K562 (cell line): ENCODE measurements around the gene LUC7L. TPM values are rescaled to one million over a fixed set of nuclear protein-coding genes. Genes with fewer than 3 reads are reported as not detected.

Experiments used
- CAMTA2 ChIP-seq: fragments of 250-450 bp; sonication (Bioruptor Pico); conservative IDR thresholded peaks from 2 replicates; pipeline ENCODE4 v1.5.1; 2022
- CCNT2 ChIP-seq: IDR thresholded peaks from 2 replicates; pipeline ENCODE4 v1.6.1; 2011; ENCODE audit warnings: borderline replicate concordance, low read depth, mild to moderate bottlenecking, moderate library complexity, mixed read lengths, low read length; ENCODE audit not compliant: insufficient read length; ENCODE audit errors: extremely low read depth
- CXXC5 ChIP-seq: fragments of 250-450 bp; sonication (Bioruptor Pico); IDR thresholded peaks from 2 replicates; pipeline ENCODE4 v1.8.0; 2022; ENCODE audit warnings: inconsistent platforms, mild to moderate bottlenecking, moderate library complexity
- E2F4 ChIP-seq: sonication (generic); formaldehyde crosslinking; IDR thresholded peaks from 2 replicates; pipeline ENCODE4 v1.8.0; 2022; ENCODE audit warnings: mild to moderate bottlenecking, low read depth, missing genetic modification reagents
- EP400 ChIP-seq: fragments of 450-650 bp; IDR thresholded peaks from 2 replicates; pipeline ENCODE4 v1.6.1; 2017; ENCODE audit warnings: antibody characterized with exemption, mild to moderate bottlenecking, moderate library complexity
- FOSL1 ChIP-seq: fragments of 200-800 bp; sonication (Bioruptor generic); conservative IDR thresholded peaks from 2 replicates; pipeline ENCODE4 v1.6.1; 2016; ENCODE audit warnings: missing genetic modification characterization, missing compliant biosample characterization
- NCOA2 ChIP-seq, 2 experiments: fragments of 450-650 bp; IDR thresholded peaks; 2 replicates each; pipeline ENCODE4 v1.6.1; 2018; ENCODE audit warnings: mild to moderate bottlenecking in 2 of 2, moderate library complexity in 1 of 2; ENCODE audit not compliant: partially characterized antibody in 2 of 2
- NEUROD1 ChIP-seq: fragments of 150-350 bp; IDR thresholded peaks from 2 replicates; pipeline ENCODE4 v1.6.1; 2014; ENCODE audit warnings: borderline replicate concordance, low read length, low read depth; ENCODE audit not compliant: partially characterized antibody
- PHB ChIP-seq: fragments of 250-450 bp; sonication (Bioruptor Pico); IDR thresholded peaks from 2 replicates; pipeline ENCODE4 v1.5.0; 2021
- SMARCA4 ChIP-seq: fragments of 450-650 bp; IDR thresholded peaks from 2 replicates; pipeline ENCODE4 v1.6.1; 2016
- SRF ChIP-seq, 2 experiments: fragments of 250-450, 450-650 bp in 1 of 2; sonication (Bioruptor Pico) in 1 of 2; sonication (generic) in 1 of 2; formaldehyde crosslinking; IDR thresholded peaks; 2 replicates each; pipeline versions ENCODE4 v1.5.0 to v1.5.1; 2020 to 2022; ENCODE audit warnings: mild to moderate bottlenecking in 1 of 2, missing genetic modification reagents in 1 of 2
- ZFX ChIP-seq: sonication (generic); formaldehyde crosslinking; IDR thresholded peaks from 2 replicates; pipeline ENCODE4 v1.8.0; 2022; ENCODE audit warnings: mild to moderate bottlenecking, missing genetic modification reagents, moderate library complexity
- ZNF121 ChIP-seq: sonication (generic); formaldehyde crosslinking; conservative IDR thresholded peaks from 2 replicates; pipeline ENCODE4 v1.8.0; 2022; ENCODE audit warnings: missing genetic modification reagents
- ZNF217 ChIP-seq: sonication (generic); formaldehyde crosslinking; IDR thresholded peaks from 2 replicates; pipeline ENCODE4 v1.8.0; 2022; ENCODE audit warnings: mild to moderate bottlenecking, missing genetic modification reagents
- ZNF561 ChIP-seq: fragments of 450-650 bp; formaldehyde crosslinking; conservative IDR thresholded peaks from 2 replicates; pipeline ENCODE4 v1.4.0; 2020; ENCODE audit warnings: mild to moderate bottlenecking, moderate library complexity
- ZNF830 ChIP-seq: fragments of 250-450 bp; sonication (Bioruptor Pico); IDR thresholded peaks from 2 replicates; pipeline ENCODE4 v1.5.0; 2021; ENCODE audit warnings: mild to moderate bottlenecking
- polyA plus RNA-seq, 8 experiments: library from polyadenylated mRNA; depleted of rRNA in 4 of 8; stranded (reverse) in 5 of 8; unstranded in 3 of 8; fragments of >200 nt; fragmentation: Nextera tagmentation in 2 of 8; fragmentation: Illumina TruSeq in 1 of 8; extraction: Ambion mirVana in 2 of 8; extraction: Trizol in 1 of 8; gene quantifications; 2 replicates each; pipeline versions ENCODE4 v1.2.1 to v1.2.3, GENCODE V29; 2011 to 2014; ENCODE audit warnings: inconsistent platforms in 1 of 8, missing spikeins in 1 of 8
- total RNA-seq, 7 experiments: library from RNA; depleted of rRNA in 6 of 7; stranded (reverse); fragments of >200 nt in 6 of 7; fragmentation: Illumina TruSeq in 2 of 7; extraction: Trizol in 2 of 7; gene quantifications; 2 replicates each; pipeline versions ENCODE4 v1.2.1 to v1.2.3, GENCODE V29; 2011 to 2021; ENCODE audit warnings: low replicate concordance in 1 of 7
- TF ChIP-seq, protein P1 (sequence below): fragments of 250-450 bp; sonication (Bioruptor Pico); IDR thresholded peaks from 2 replicates; pipeline ENCODE4 v1.4.0; 2020; ENCODE audit warnings: mild to moderate bottlenecking, moderate library complexity
- TF ChIP-seq, protein P2 (sequence below): sonication (generic); formaldehyde crosslinking; IDR thresholded peaks from 2 replicates; pipeline ENCODE4 v1.9.0; 2022; ENCODE audit warnings: mild to moderate bottlenecking, missing genetic modification reagents
- TF ChIP-seq, protein P3 (sequence below), 2 experiments: IDR thresholded peaks; 2 replicates each; pipeline ENCODE4 v1.6.1; 2012; ENCODE audit warnings: improper control_type of control experiment in 2 of 2, low read depth in 2 of 2, low read length in 2 of 2, borderline replicate concordance in 1 of 2
- TF ChIP-seq, protein P4 (sequence below), 2 experiments: fragments of 450-650 bp in 1 of 2; sonication (generic) in 1 of 2; formaldehyde crosslinking; conservative IDR thresholded peaks; 2 replicates each; pipeline versions ENCODE4 v1.4.0 to v1.8.1; 2020 to 2022; ENCODE audit warnings: mild to moderate bottlenecking in 1 of 2, missing genetic modification reagents in 1 of 2

LUC7L gene
- total and polyA plus RNA-seq, 9 of the 15 experiments (the other 6 are each of a cell fraction or from before 2014, with no cell fraction given), result 1.7 to 93.3 (median 59.5) TPM

- TF ChIP-seq, protein P1, sequence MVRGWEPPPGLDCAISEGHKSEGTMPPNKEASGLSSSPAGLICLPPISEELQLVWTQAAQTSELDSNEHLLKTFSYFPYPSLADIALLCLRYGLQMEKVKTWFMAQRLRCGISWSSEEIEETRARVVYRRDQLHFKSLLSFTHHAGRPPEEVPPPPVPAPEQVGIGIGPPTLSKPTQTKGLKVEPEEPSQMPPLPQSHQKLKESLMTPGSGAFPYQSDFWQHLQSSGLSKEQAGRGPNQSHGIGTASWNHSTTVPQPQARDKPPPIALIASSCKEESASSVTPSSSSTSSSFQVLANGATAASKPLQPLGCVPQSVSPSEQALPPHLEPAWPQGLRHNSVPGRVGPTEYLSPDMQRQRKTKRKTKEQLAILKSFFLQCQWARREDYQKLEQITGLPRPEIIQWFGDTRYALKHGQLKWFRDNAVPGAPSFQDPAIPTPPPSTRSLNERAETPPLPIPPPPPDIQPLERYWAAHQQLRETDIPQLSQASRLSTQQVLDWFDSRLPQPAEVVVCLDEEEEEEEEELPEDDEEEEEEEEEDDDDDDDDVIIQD (CRISPR knock-in tag), result no peak
- TF ChIP-seq PHB (CRISPR knock-in tag) (peak; percentile 39; the same call in 1 of the 2 replicates), SRF (CRISPR knock-in tag; IDR thresholded peaks at IDR 0.05) (peak in 1 of 2 experiments; percentile 77; a peak in 2 of 4 replicates), SMARCA4 (no peak; the same call in 1 of the 2 replicates), CCNT2 (peak; percentile 85), ZNF830 (CRISPR knock-in tag) (0 out of 2 replicates have a peak, but pooled peaks have one; percentile 80), EP400 (peak; percentile 88; the same call in 1 of the 2 replicates), ZNF217 (peak; percentile 98), ZNF561 (CRISPR knock-in tag) (no peak), ZFX (peak; percentile 93), CAMTA2 (CRISPR knock-in tag) (0 out of 2 replicates have a peak, but pooled peaks have one; percentile 21), E2F4 (CRISPR knock-in tag) (peak; percentile 87), NCOA2 (IDR thresholded peaks at IDR 0.05; ENCODE audit: partially characterized antibody in 2 of 2) (no peak), CXXC5 (peak; percentile 99), NEUROD1 (peak; percentile 44), FOSL1 (tag) (peak; percentile 60), ZNF121 (CRISPR knock-in tag) (peak; percentile 77)
- TF ChIP-seq, protein P2, sequence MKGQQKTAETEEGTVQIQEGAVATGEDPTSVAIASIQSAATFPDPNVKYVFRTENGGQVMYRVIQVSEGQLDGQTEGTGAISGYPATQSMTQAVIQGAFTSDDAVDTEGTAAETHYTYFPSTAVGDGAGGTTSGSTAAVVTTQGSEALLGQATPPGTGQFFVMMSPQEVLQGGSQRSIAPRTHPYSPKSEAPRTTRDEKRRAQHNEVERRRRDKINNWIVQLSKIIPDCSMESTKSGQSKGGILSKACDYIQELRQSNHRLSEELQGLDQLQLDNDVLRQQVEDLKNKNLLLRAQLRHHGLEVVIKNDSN (CRISPR knock-in tag), result peak; percentile 62; the same call in 1 of the 2 replicates
- TF ChIP-seq, protein P3, sequence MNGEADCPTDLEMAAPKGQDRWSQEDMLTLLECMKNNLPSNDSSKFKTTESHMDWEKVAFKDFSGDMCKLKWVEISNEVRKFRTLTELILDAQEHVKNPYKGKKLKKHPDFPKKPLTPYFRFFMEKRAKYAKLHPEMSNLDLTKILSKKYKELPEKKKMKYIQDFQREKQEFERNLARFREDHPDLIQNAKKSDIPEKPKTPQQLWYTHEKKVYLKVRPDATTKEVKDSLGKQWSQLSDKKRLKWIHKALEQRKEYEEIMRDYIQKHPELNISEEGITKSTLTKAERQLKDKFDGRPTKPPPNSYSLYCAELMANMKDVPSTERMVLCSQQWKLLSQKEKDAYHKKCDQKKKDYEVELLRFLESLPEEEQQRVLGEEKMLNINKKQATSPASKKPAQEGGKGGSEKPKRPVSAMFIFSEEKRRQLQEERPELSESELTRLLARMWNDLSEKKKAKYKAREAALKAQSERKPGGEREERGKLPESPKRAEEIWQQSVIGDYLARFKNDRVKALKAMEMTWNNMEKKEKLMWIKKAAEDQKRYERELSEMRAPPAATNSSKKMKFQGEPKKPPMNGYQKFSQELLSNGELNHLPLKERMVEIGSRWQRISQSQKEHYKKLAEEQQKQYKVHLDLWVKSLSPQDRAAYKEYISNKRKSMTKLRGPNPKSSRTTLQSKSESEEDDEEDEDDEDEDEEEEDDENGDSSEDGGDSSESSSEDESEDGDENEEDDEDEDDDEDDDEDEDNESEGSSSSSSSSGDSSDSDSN (IDR thresholded peaks at IDR 0.05; ENCODE audit: borderline replicate concordance in 1 of 2, low read depth in 2 of 2, low read length in 2 of 2), result peak; percentile 0 to 37; a peak in 2 of 4 replicates
- TF ChIP-seq, protein P4, sequence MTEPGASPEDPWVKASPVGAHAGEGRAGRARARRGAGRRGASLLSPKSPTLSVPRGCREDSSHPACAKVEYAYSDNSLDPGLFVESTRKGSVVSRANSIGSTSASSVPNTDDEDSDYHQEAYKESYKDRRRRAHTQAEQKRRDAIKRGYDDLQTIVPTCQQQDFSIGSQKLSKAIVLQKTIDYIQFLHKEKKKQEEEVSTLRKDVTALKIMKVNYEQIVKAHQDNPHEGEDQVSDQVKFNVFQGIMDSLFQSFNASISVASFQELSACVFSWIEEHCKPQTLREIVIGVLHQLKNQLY (CRISPR knock-in tag; conservative IDR thresholded peaks at IDR 0.05), result 0 out of 4 replicates have a peak, but pooled peaks of 1 of the 2 experiments have one; percentile 90
These were observed 48.3 kb downstream of the LUC7L start (continued) for GRCh38 chr16:180681-181564.
